GM12891 (cell line): ENCODE measurements around the gene IST1.
"Not testable (repeated sequence)": the region's sequence is repeated elsewhere in the genome, so short reads cannot be mapped to it uniquely, and the experiment has no call there.

Experiments used
- DNase-seq: peaks from one replicate; pipeline ENCODE4 v3.0.0; 2011; ENCODE audit warnings: low spot score; ENCODE audit not compliant: insufficient read length
- FAIRE-seq: peaks from 2 replicates; lab custom pipeline; 2011; peaks lifted over from hg19 to GRCh38; lab: Jason Lieb, UNC
- PAX5 ChIP-seq: IDR thresholded peaks from 2 replicates; pipeline ENCODE4 v1.6.1; 2011; ENCODE audit warnings: low read length, moderate library complexity, mild to moderate bottlenecking; ENCODE audit not compliant: insufficient read depth, severe bottlenecking
- POLR2A ChIP-seq: IDR thresholded peaks from 2 replicates; pipeline ENCODE4 v1.6.1; 2011; ENCODE audit warnings: low read depth, low read length, control low read depth
- POLR2AphosphoS5 ChIP-seq: IDR thresholded peaks from 2 replicates; pipeline ENCODE4 v1.6.1; 2011; ENCODE audit warnings: low read depth, low read length, control low read depth
- POU2F2 ChIP-seq: IDR thresholded peaks from 2 replicates; pipeline ENCODE4 v1.6.1; 2011; ENCODE audit warnings: low read depth, mild to moderate bottlenecking, control low read depth, low read length, moderate library complexity
- SPI1 ChIP-seq: IDR thresholded peaks from 2 replicates; pipeline ENCODE4 v1.6.1; 2011; ENCODE audit warnings: low read depth, low read length, control low read depth
- TAF1 ChIP-seq: IDR thresholded peaks from 2 replicates; pipeline ENCODE4 v1.6.1; 2011; ENCODE audit warnings: low read depth, low read length, control low read depth

IST1 gene

DNA sequence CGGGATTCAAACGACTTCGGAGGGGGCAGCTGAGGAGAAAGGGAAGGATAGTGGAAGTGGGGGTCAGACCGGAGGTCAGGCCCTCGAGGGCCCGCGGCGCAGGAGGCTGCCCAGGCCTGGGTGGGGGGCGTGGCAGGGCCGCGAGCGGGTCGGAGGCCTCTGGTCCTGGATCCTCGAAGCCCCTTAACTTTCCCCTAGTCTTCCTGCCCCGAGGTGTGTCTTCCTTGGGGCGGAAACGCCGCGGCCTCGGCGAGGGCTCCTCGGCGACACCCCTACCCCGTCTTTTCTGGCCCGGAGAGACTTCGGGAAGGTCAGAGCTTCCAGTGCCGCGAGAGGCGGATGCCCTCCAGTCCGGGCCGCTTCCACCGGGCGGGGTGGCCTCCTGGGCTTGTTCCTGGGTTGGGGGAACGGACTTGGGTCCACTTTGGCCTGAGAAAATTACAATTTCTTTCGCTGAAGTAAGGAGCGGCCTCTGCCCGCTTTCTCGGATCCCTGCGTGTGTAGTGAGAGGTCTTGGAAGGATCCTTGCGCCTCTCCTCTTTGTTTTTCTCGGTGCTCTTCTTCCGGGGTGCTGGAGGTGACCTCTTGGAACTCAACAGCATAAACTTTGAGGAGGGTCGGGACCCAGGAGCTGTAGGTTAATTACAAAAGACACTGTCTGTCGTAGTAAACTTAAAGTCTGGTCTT, 491 bp downstream of the IST1 start:
- no peak for DNase-seq
- TF ChIP-seq POLR2AphosphoS5 (no peak), POU2F2 (no peak), TAF1 (no peak), PAX5 (no peak), SPI1 (no peak), POLR2A (no peak)
- FAIRE-seq, result no peak

DNA sequence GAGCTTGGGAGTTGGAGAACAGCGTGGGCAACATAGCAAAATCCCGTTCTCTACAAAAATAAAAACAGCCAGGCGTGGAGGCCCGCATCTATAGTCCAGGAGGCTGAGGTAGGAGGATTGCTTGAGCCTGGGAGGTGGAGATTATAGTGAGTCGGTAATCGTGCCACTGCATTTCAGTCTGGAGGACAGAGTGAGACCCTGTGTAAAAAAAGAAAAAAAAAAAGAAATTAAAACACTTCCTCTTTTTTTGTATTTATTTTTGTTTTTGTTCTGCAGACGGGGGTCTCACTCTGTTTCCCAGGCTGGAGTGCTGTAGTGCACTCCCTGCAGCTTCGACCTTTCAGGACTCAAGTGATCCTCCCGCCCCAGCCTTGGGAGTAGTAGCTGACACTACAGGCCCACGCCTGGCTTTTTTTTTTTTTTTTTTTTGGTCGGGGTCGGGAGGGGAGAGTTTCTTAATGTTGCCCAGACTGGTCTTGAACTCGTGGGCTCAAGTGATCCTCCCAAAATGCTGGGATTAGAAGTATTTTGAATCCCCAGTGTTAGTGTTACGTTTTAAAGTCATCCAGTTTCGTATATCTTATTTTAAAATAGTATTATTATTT, 1.5 kb downstream of the IST1 start:
- no peak for FAIRE-seq
- DNase-seq, result no peak
- TF ChIP-seq POU2F2 (no peak), SPI1 (peak; percentile 72), POLR2A (no peak)

DNA sequence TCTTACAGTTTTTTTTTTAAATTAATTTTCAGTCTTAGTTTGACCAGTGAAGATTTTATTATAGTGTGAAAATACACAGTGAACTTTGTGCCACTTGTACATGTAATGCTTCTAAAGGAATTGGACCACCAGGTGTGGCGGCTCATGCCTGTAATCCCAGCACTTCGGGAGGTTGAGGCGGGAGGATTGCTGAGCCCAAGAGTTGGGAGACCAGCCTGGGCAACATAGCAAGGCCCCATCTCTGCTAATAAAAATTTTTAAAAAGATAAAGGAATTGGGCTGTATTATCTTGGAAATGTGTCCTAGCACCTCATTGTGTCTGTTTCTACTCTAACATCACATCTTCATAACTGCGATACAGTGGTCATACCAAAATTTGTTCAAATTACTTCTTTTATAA, 3.8 kb downstream of the IST1 start:
- FAIRE-seq (no peak), DNase-seq (no peak)
- TF ChIP-seq PAX5, result no peak
- no peak for TF ChIP-seq POU2F2
- TF ChIP-seq POLR2A, result no peak
- no peak for TF ChIP-seq SPI1
- TF ChIP-seq TAF1, result no peak
- TF ChIP-seq POLR2AphosphoS5, result no peak

DNA sequence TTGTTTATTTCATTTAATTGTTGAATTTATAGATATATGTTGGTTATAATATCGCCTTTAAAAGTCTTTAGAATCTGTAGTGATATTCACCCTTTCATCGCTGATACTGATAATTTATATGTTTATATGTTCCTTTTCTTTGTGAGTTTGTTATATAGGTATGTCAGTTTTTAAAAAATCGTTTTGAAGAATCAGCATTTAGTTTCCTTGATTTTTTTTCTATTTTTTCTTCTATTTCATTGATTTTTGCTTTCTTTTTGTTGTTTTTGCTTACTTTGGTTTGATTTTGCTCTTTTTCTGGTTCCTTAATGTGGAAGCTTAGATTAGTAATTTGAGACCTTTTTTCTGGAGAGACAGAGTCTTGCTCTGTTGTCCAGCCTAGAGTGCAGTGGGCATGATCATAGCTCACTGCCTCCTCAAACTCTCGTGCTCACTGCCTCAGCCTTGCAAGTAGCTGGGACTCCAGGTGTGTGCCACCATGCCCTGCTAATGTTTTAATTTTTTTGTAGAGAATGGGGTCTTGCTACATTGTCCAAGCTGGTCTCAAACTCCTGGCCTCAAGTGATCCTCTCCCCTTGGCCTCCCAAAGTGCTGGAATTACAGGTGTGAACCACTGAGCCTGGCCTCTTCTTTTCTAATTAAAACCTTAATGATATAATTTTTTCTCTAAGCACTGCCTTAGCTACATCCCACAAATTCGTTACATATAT, 7.5 kb downstream of the IST1 start:
- FAIRE-seq, result no peak

DNA sequence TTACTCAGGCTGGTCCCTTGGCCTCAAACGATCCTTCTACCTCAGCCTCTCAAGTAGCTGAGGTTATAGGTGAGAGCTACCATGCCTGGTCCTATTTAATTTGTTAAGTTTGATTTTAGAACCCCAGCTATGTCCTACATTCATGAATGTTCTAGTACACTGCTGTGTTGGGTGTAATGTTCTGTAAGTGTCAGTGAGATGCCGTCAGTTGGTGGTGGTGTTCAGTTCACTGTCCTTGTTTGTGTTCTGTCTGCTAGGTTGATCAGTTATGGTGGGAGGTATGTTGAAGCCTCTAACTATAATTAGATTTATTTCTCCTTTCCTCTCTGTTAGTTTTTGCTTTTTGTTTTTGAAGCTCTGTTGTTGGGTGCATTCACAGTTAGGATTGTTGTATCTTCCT, 8.3 kb downstream of the IST1 start:
- peak; percentile 45 for FAIRE-seq
- TF ChIP-seq POLR2A (no peak), POLR2AphosphoS5 (no peak), TAF1 (no peak), PAX5 (no peak), SPI1 (no peak), POU2F2 (no peak)
- DNase-seq, result no peak

More for the DNA sequence above, 7.5 kb downstream of the IST1 start:
- TF ChIP-seq POU2F2, result no peak
- no peak for TF ChIP-seq PAX5
- TF ChIP-seq TAF1, result no peak
- TF ChIP-seq POLR2AphosphoS5, result no peak
- TF ChIP-seq POLR2A, result no peak
- no peak for TF ChIP-seq SPI1
- DNase-seq, result no peak

DNA sequence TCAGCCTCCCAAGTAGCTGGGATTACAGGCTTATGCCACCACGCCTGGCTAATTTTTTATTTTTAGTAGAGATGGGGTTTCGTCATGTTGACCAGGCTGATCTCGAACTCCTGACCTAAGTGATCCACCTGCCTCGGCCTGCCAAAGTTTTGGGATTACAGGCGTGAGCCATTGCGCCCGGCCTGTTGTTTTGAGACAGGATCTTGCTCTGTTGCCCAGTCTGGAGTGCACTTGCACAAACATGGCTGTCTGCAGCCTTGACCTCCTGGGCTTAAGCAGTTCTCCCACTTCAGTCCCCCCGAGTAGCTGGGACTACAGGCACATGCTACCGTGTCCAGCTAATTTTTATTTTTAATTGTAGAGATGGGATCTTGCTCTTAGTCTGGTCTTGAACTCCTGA, 8.9 kb downstream of the IST1 start:
- no peak for TF ChIP-seq POLR2A
- FAIRE-seq (no peak), DNase-seq (no peak)

DNA sequence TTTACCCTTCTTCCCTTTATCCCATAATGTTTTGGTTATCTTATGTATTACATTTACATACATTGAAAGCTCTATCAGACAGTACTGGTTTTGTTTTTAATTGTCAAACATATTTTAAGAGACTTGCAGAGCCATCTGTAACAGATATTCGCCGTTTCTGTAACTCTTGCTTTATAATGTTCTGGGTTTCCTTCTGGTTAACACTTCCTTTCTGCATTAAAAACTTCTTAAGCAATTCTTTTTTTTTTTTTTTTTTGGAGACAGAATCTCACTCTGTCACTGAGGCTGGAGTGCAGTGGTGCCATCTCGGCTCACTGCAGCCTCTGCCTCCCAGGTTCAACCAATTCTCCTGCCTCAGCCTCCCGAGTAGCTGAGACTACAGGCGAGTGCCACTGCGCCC, 10.4 kb downstream of the IST1 start:
- FAIRE-seq, result not testable (repeated sequence)

DNA sequence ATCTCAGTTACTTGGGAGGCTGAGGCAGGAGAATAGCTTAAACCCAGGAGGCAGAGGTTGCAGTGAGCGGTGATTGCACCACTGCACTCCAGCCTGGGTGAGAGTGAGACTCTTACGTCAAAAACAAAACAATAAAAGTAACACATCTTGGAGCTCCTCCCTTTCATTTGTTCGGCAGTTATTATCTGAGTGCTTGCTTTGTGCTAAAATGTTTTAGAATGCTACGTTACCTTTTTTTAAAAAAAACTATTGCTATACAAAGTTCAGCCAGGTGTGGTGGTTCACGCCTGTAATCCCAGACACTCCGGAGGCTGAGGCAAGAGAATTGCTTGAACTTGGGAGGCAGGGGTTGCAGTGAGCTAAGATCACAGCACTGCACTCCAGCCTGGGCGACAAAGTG, 15.8 kb downstream of the IST1 start:
- TF ChIP-seq PAX5 (no peak), POLR2AphosphoS5 (no peak), POU2F2 (no peak), SPI1 (no peak), POLR2A (no peak), TAF1 (no peak)
- no peak for DNase-seq
- no peak for FAIRE-seq

More for the DNA sequence above, 10.4 kb downstream of the IST1 start:
- DNase-seq, result not testable (repeated sequence)

DNA sequence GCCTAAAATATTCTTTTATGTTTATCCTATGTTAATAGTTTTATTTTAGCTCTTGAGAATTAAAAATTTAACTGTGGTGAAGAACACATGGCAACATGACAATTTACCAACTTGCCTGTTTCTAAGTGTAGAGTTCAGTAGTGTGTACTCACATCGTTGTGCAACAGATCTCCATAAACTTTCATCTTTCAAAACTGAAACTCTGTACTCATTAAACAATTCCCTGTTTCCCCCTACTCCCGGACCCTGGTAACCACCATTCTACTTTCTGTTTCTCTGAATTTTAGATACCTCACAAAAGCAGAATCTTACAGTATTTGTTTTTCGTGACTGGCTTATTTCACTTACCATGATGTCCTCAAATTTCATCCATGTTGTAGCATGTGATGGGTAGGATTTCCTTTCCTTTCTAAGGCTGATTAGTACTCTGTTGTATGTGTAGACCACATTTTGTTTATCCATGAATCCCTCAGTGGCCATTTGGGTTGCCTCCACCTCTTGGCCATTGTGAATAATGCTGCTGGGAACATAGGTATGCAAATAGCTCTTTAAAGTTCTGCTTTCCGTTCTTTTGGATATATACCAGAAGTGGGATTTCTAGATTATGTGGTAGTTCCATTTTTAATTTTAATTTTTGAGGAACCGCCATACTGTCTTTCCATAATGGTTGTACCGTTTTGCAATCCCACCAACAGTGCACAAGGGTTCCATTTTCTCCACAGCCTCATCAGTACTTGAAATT, 17.4 kb downstream of the IST1 start:
- no peak for DNase-seq
- FAIRE-seq, result no peak
- no peak for TF ChIP-seq SPI1
- TF ChIP-seq POLR2AphosphoS5, result no peak
- TF ChIP-seq TAF1, result no peak
- no peak for TF ChIP-seq POLR2A
- TF ChIP-seq PAX5, result no peak
- no peak for TF ChIP-seq POU2F2
